Pancreas (tissue), 10 donors: ENCODE measurements around the gene DPM3. TPM values are rescaled to one million over a fixed set of nuclear protein-coding genes. Genes with fewer than 3 reads are reported as not detected.

ENCODE experiments used
- ATAC-seq, 4 donors: fragments of 200-7000 bp; cut with Tn5 transposase; one replicate each; pipeline versions ENCODE4 v1.8.0 to v1.9.1; 2020; ENCODE audit warnings: mild to moderate bottlenecking in 4 of 4, moderate library complexity in 4 of 4
- DNase-seq, 6 donors: peaks; one replicate each; pipeline ENCODE4 v3.0.0-alpha.2; 2020
- FAIRE-seq: peaks from 2 replicates; lab custom pipeline; 2012; peaks lifted over from hg19 to GRCh38; lab: Jason Lieb, UNC
- H3K27ac ChIP-seq, 4 donors: fragments of 200-600 bp; sonication (generic); 1 replicate in 3 of 4; 2 replicates in 1 of 4; pipeline versions ENCODE4 v1.5.0 to v1.8.0; 2020
- H3K27me3 ChIP-seq, 4 donors: fragments of 200-600 bp; one replicate each; pipeline ENCODE4 v1.8.0; 2021
- H3K36me3 ChIP-seq, 3 donors: fragments of 200-600 bp; sonication (generic) in 1 of 3; one replicate each; pipeline versions ENCODE4 v1.5.0 to v1.8.0; 2020 to 2021
- H3K4me1 ChIP-seq, 3 donors: fragments of 200-600 bp; one replicate each; pipeline ENCODE4 v1.8.0; 2021
- H3K4me3 ChIP-seq, 4 donors: fragments of 200-600 bp; sonication (generic) in 2 of 4; one replicate each; pipeline versions ENCODE4 v1.5.0 to v1.8.0; 2020 to 2021
- H3K9me3 ChIP-seq, 4 donors: fragments of 200-600 bp; one replicate each; pipeline ENCODE4 v1.8.0; 2021
- WGBS, 2 donors: extraction: QIAGEN DNeasy Blood & Tissue Kit; methylation state at CpG; one replicate each; pipeline ENCODE4 v1.1.7; 2013; 5-methylcytosine and 5-hydroxymethylcytosine counted together
- intact Hi-C, 3 donors: fragments of 100-400 bp; cut with DNase I; formaldehyde crosslinking; loops; one replicate each; pipeline versions ENCODE4 v1.11.1 to v1.14.2; 2022
- polyA plus RNA-seq, 2 donors: library from polyadenylated mRNA; stranded (reverse); fragments of 200-250 nt; gene quantifications; one replicate each; pipeline ENCODE4 v1.2.3, GENCODE V29; 2013
- total RNA-seq, 6 donors: library from RNA; stranded (reverse); fragmentation: NEBNext Ultra II Directional in 4 of 6; extraction: Animal tissue kit (Norgen Biotek cat#: 25700) in 4 of 6; gene quantifications; one replicate each; pipeline versions ENCODE4 v1.2.1 to v1.2.4, GENCODE V29; 2021 to 2023
- TF ChIP-seq, protein P1 (sequence below), 4 donors: fragments of 200-600 bp; sonication (generic) in 3 of 4; IDR thresholded peaks; one replicate each; pipeline versions ENCODE4 v1.5.0 to v1.8.0; 2021; ENCODE audit warnings: antibody characterized with exemption in 4 of 4
- donor health status: healthy with polysubstance abuse.
- donor health status: DM: no; HTN: no; CAD: no; lungs with moderate emphysema.
- donor health status: DM: no; HTN: no; CAD: no.
- donor health status: control.
- donor health status: control.
- donor health status: Bipolar disorder and iron deficiency.
- donor health status: DM: yes; HTN: yes; CAD: no.
- donor health status: DM: no; HTN: no; CAD: no.
- donor health status: DM: no; HTN: no; CAD: no.
- donor health status: DM: yes; HTN: yes; CAD: no.

Gene DPM3
- total and polyA plus RNA-seq, 8 donors: 39.4 to 227 (median 43.5) TPM

- Histone ChIP-seq H3K27ac (peak within 1 kb of the TSS; percentile 41 to 77 (median 68)), H3K36me3 (no peaks in the 10 kb centered on the region), H3K4me1 (peaks cover 3 to 19% (median 10%) of the 10 kb centered on the region in 3 donors), H3K9me3 (no peaks in the 10 kb centered on the region), H3K27me3 (no peaks in the 10 kb centered on the region), H3K4me3 (peak within 1 kb of the TSS; percentile 60 to 85 (median 70))
- ATAC-seq (peak; percentile 83 to 85 (median 84)), DNase-seq (peak; percentile 93 to 99 (median 95)), FAIRE-seq (no peak)
- 0 to 1% methylated on average over 45 to 57 of the region's 57 CpGs for WGBS, 2 donors
- intact Hi-C loops: no loop called here
- TF ChIP-seq, protein P1, sequence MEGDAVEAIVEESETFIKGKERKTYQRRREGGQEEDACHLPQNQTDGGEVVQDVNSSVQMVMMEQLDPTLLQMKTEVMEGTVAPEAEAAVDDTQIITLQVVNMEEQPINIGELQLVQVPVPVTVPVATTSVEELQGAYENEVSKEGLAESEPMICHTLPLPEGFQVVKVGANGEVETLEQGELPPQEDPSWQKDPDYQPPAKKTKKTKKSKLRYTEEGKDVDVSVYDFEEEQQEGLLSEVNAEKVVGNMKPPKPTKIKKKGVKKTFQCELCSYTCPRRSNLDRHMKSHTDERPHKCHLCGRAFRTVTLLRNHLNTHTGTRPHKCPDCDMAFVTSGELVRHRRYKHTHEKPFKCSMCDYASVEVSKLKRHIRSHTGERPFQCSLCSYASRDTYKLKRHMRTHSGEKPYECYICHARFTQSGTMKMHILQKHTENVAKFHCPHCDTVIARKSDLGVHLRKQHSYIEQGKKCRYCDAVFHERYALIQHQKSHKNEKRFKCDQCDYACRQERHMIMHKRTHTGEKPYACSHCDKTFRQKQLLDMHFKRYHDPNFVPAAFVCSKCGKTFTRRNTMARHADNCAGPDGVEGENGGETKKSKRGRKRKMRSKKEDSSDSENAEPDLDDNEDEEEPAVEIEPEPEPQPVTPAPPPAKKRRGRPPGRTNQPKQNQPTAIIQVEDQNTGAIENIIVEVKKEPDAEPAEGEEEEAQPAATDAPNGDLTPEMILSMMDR (IDR thresholded peaks at IDR 0.05): peak; percentile 79 to 93 (median 90)
These were observed 32.6 kb upstream of the DPM3 start, which contains the start of gene KRTCAP2 for GRCh38 chr1:155172732-155173477. Gene KRTCAP2, minus strand, starts transcription at chr1:155173304. Its CDS starts 80 bp downstream, at chr1:155173224.

GRCh38 chr1:155171836-155172731 is 31.8 kb upstream of the DPM3 start:
- H3K4me3 ChIP-seq: peak overlapping the region; percentile 60 to 85 (median 70)
- H3K36me3 ChIP-seq: no peaks in the 10 kb centered on the region
- peak in 2 of 4 donors; percentile 2 to 8 for ATAC-seq
- peaks cover 6 to 17% (median 8%) of the 10 kb centered on the region in 3 donors for H3K4me1 ChIP-seq
- H3K27ac ChIP-seq: peak overlapping the region in 3 of 4 donors; percentile 66 to 77 (median 69)
- H3K9me3 ChIP-seq: no peaks in the 10 kb centered on the region
- FAIRE-seq: no peak
- H3K27me3 ChIP-seq: no peaks in the 10 kb centered on the region
- intact Hi-C loops: no loop called here
- no peak for DNase-seq
- 27 to 39% methylated on average over 8 of the region's 8 CpGs for WGBS, 2 donors
- TF ChIP-seq, protein P1 (IDR thresholded peaks at IDR 0.05): no peak

DNA sequence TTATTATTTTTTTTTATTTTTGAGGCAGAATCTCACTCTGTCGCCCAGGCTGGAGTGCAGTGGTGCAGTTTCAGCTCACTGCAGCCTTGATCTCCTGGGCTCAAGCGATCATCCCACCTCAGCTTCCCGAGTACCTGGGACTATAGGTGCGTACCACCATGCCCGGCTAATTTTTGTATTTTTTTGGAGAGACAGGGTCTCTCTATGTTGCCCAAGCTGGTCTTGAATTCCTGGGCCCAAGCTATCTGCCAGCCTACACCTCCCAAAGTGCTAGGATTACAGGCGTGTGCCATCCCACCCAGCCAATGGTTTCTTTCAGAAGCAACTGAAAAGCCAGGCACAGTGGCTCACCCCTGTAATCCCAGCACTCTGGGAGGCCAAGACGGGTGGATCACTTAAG is 30.5 kb upstream of the DPM3 start:
- H3K36me3 ChIP-seq: no peaks in the 10 kb centered on the region

GRCh38 chr1:155170101-155170785 is 29.9 kb upstream of the DPM3 start:
- TF ChIP-seq, protein P1 (IDR thresholded peaks at IDR 0.05): no peak
- H3K36me3 ChIP-seq: no peaks in the 10 kb centered on the region
- H3K4me1 ChIP-seq: peaks cover 0 to 10% (median 6%) of the 10 kb centered on the region in 3 donors
- no peak for ATAC-seq
- no peaks in the 10 kb centered on the region for H3K9me3 ChIP-seq
- FAIRE-seq: no peak
- no peaks in the 10 kb centered on the region for H3K27me3 ChIP-seq
- no peak for DNase-seq
- intact Hi-C loops: no loop called here
- no peak overlapping the region for H3K4me3 ChIP-seq
- 92 to 94% methylated on average over 2 of the region's 2 CpGs for WGBS, 2 donors
- no peak overlapping the region for H3K27ac ChIP-seq

More for the DNA sequence above, 30.5 kb upstream of the DPM3 start:
- TF ChIP-seq, protein P1 (IDR thresholded peaks at IDR 0.05): no peak
- DNase-seq (no peak), ATAC-seq (no peak), FAIRE-seq (no peak)
- Histone ChIP-seq H3K4me1 (peaks cover 0 to 10% (median 6%) of the 10 kb centered on the region in 3 donors), H3K4me3 (no peak overlapping the region), H3K9me3 (no peaks in the 10 kb centered on the region), H3K27me3 (no peaks in the 10 kb centered on the region), H3K27ac (no peak overlapping the region)
- 88 to 89% methylated on average over 7 of the region's 7 CpGs for WGBS, 2 donors
- intact Hi-C loops: no loop called here
